Liver (tissue), 3 donors: ENCODE measurements around the gene ELOF1.

ENCODE experiments used
- CTCF ChIP-seq: fragments of 150-350 bp; IDR thresholded peaks from 2 replicates; pipeline ENCODE4 v1.5.1; 2017; ENCODE audit warnings: improper control_type of control experiment, low read depth, low read length; ENCODE audit not compliant: missing input control
- EGR1 ChIP-seq, 2 donors: IDR thresholded peaks; 2 replicates each; pipeline ENCODE4 v1.6.1; 2016 to 2018; ENCODE audit warnings: antibody characterized with exemption in 2 of 2, low read depth in 2 of 2
- FOXA1 ChIP-seq: IDR thresholded peaks from 2 replicates; pipeline ENCODE4 v1.6.1; 2016; ENCODE audit warnings: antibody characterized with exemption
- GABPA ChIP-seq, 2 donors: IDR thresholded peaks in 1 of 2; conservative IDR thresholded peaks in 1 of 2; 2 replicates each; pipeline ENCODE4 v1.6.1; 2016; ENCODE audit warnings: antibody characterized with exemption in 2 of 2, mild to moderate bottlenecking in 1 of 2, moderate library complexity in 1 of 2
- HNF4A ChIP-seq, 2 donors: conservative IDR thresholded peaks; 2 replicates each; pipeline ENCODE4 v1.6.1; 2016; ENCODE audit warnings: antibody characterized with exemption in 2 of 2, mild to moderate bottlenecking in 2 of 2
- MAX ChIP-seq: IDR thresholded peaks from 2 replicates; pipeline ENCODE4 v1.6.1; 2016; ENCODE audit warnings: antibody characterized with exemption
- RAD21 ChIP-seq, 2 donors: IDR thresholded peaks; 2 replicates each; pipeline ENCODE4 v1.6.1; 2016; ENCODE audit warnings: antibody characterized with exemption in 2 of 2, mild to moderate bottlenecking in 2 of 2
- REST ChIP-seq: IDR thresholded peaks from 2 replicates; pipeline ENCODE4 v1.6.1; 2016; ENCODE audit warnings: antibody characterized with exemption, mild to moderate bottlenecking
- RXRA ChIP-seq, 2 donors: IDR thresholded peaks; 2 replicates each; pipeline ENCODE4 v1.6.1; 2017 to 2018; ENCODE audit warnings: antibody characterized with exemption in 2 of 2, mild to moderate bottlenecking in 1 of 2
- SP1 ChIP-seq: IDR thresholded peaks from 2 replicates; pipeline ENCODE4 v1.6.1; 2018; ENCODE audit warnings: antibody characterized with exemption, mild to moderate bottlenecking
- TAF1 ChIP-seq: conservative IDR thresholded peaks from 2 replicates; pipeline ENCODE4 v1.6.1; 2016; ENCODE audit warnings: antibody characterized with exemption, mild to moderate bottlenecking
- YY1 ChIP-seq: IDR thresholded peaks from 2 replicates; pipeline ENCODE4 v1.6.1; 2016; ENCODE audit warnings: antibody characterized with exemption, mild to moderate bottlenecking
- donor health status: healthy.
- donor health status: healthy.

- no peak for TF ChIP-seq CTCF
- no peak for TF ChIP-seq TAF1
- no peak for TF ChIP-seq FOXA1
- no peak for TF ChIP-seq EGR1 (IDR thresholded peaks at IDR 0.05; ENCODE audit: low read depth in 2 of 2)
- TF ChIP-seq HNF4A (conservative IDR thresholded peaks at IDR 0.05): no peak
- TF ChIP-seq RXRA (IDR thresholded peaks at IDR 0.05): no peak
- no peak for TF ChIP-seq MAX
- no peak for TF ChIP-seq REST
- no peak for TF ChIP-seq GABPA (IDR thresholded peaks at IDR 0.05 in 1 of 2, conservative IDR thresholded peaks at IDR 0.05 in 1 of 2)
- TF ChIP-seq YY1: no peak
- no peak for TF ChIP-seq RAD21 (IDR thresholded peaks at IDR 0.05)
- TF ChIP-seq SP1: no peak
Observed at GRCh38 chr19:11534948-11535347, 24.1 kb downstream of the ELOF1 start.
